ENCODE data around the gene SYT11.

DNA sequence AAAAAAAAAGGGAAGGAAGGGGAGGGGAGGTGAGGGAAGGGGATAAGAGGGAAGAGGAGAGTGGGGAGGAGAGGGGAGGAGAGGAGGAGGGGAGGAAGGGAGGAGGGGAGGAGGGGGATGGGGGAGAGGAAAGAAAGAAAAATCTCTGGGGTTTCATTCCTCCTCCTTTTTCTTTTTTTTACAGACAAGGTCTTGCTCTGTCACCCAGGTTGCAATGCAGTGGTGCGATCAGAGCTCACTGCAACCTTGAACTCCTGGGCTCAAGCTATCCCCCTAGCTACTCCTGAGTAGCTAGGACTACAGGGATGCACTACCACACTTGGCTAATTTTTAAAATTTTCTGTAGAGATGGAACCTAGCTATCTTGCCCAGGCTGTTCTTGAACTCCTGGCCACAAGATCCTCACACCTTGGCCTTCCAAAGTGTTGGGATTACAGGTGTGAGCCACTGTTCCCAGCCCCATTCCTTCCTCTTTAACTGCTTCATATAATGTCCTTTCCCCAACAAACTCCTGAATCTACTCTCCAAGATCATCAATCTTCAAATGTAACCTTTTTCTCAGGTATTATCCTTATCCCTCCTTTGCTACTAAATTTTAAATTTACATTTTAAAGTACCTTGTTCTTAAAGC, 25.6 kb upstream of the SYT11 start:
- TF ChIP-seq POLR2AphosphoS5 (IDR thresholded peaks at IDR 0.05; ENCODE audit: low read depth, low read length) (no peak), POLR2A (IDR thresholded peaks at IDR 0.05; ENCODE audit: low read depth, low read length) (no peak)

All from GM12892 (cell line).